C1 segment of cervical spinal cord (tissue), 14 donors: ENCODE results near the gene SULT1C4.
"Not testable (repeated sequence)": the region's sequence is repeated elsewhere in the genome, so short reads cannot be mapped to it uniquely, and the experiment has no call there.

Source experiments
- DNase-seq, 14 donors: peaks; one replicate each; lab custom pipeline; 2025; lab: John Stamatoyannopoulos, UW

The SULT1C4 gene

DNA sequence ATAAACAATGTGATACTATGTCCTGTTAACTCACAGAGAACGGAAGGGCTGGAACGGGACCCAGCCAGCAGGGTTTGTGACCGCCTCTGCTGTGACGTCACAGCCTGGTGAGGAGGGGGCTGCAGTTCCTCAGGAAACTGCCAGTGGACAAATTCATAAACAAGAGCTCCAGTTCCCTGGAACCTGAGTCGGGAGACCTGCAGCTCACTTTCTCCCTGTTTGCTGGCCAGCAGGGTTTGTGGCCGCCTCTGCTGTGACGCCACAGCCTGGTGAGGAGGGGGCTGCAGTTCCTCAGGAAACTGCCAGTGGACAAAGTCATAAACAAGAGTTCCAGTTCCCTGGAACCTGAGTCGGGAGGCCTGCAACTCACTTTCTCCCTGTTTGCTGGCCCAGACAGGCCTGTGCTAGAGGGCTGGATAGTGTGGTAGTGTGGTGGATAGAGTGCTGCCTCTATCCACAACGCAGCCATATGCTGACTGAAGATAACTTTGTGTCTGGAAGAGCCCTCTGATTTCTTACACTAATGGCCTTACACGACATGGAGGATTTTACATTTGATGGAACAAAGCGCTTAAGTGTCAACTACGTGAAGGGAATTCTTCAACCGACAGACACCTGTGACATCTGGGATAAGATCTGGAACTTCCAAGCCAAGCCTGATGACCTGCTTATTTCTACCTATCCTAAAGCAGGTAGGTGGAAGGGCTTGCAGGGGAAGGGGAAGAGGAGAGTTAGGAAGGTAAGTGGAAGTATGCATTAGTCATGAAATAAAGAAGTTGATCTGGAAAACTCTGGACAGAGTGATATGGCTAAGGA, at the start of gene SULT1C4:
Gene SULT1C4, plus strand, starts transcription at position 140 of the 816 bp plus-strand sequence. Its CDS starts 384 bp downstream, at position 524.
- DNase-seq, result peak in 9 of 14 donors; percentile 3 to 42 (median 19)

- no peak for DNase-seq
Observed at GRCh38 chr2:108329771-108330170, 48.0 kb upstream of the SULT1C4 start.

GRCh38 chr2:108330979-108331378, 46.8 kb upstream of the SULT1C4 start:
- DNase-seq, result no peak

- DNase-seq, result no peak
Observed at GRCh38 chr2:108345951-108346350, 31.8 kb upstream of the SULT1C4 start.

DNA sequence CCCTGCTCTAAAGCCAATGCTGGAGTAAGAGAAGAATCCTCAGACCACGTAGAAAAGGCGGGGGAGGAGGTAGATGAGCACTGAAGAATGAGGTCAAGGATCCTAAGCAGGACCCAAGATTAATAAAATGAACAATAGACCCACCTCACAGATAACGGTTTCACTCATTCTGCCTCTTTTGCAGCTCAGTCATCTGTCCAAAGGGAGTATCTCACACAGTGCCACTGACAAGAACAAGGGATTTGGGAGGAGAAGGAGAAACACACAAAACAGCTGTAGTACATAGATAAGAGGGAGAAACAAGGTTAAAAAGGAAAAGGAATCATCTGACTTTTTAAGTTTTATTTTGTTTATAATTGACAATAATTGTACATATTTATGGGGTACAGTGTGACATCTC, 30.9 kb upstream of the SULT1C4 start:
- no peak for DNase-seq

- no peak for DNase-seq
Observed at GRCh38 chr2:108347786-108348185, 30.0 kb upstream of the SULT1C4 start.

DNA sequence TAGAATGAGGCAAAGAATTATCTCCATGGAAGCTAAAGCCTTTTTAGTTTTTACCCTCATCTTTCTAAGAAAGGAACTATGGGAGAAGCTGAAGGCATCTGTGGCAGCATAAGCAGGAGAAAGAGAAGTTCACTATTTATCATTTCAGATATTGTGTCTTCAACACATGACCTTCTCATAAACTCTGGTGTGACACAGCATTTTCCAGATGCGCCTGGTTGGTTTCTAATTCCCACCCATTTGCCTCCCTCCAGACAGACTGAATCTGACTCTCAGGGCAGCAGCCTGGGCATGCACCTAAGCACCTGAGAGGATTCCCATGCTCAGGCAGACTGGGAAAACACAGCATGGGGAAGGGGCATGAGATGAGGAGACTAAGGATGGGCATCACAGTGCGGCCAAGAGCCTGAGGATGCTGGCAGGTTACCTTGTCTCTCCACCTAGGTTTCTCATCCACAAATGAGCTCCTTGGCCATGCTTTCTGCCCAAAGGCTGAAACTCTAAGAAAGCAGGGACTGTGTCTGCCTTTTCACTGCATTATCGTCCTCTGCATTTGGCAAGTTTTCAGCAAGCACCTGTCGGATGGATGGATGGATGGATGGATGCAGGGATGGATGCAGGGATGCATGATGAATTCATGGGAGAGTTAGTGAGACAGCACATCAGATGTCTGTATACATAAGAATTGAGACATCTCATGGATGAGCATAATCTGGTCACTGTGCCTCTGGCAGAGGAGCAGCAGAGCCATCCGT, 28.8 kb upstream of the SULT1C4 start:
- no peak for DNase-seq

DNA sequence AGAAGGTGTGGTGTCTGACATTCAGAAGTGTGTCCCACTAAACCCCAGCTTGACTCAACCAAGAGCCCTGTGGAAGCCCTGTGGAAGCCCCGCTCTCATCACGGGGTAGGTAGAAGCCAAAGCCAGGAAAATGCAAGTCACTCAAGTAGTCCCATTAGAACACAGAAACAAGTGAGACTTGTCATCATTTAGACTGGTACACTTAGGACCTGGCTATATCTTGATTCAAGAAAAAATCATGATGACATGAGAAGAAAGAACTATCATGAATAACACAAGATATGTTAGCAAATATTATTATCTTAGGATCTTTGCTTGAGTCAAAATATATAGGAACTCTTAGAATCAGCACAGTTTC, 28.2 kb upstream of the SULT1C4 start:
- DNase-seq, result no peak

DNA sequence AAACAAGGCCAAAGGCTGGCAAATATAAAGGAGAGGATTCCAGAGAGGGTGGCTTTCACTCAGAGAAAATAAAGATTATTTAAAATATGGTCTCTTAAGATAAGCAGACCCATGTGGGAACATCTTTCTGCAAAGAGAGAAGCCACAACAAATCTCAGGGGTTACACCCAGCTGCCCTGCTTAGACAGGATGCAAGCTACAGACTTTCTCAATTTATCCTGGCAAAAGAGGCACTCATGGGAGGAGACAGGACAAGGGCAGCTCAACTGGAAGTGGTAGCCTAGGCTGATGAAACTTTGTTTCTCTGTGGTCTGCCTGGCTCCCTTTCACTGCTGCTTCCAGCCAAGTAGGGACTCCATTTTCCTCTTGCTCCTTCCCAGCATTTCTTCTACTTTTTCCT, 25.9 kb upstream of the SULT1C4 start:
- no peak for DNase-seq

DNA sequence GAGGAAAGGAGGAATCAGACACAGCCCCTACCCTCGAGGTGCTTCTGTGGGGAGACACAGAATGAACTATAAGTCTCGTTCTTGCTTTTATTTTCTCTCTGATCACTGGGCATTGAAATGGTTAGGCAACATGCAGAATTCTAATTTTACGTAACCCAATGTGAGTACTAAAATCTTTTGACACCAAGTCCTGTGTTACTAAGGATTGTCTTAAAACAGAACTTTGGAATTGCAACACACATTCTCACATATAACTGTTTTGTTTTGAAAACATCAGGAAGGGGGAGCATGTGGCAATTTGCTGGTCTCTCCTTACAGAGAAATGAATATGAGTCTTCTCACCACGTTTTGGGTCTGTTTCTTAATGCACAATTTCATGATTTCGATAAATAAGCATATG, 23.6 kb upstream of the SULT1C4 start:
- DNase-seq, result no peak

- no peak for DNase-seq
Observed at GRCh38 chr2:108355906-108356734, 21.6 kb upstream of the SULT1C4 start.

DNA sequence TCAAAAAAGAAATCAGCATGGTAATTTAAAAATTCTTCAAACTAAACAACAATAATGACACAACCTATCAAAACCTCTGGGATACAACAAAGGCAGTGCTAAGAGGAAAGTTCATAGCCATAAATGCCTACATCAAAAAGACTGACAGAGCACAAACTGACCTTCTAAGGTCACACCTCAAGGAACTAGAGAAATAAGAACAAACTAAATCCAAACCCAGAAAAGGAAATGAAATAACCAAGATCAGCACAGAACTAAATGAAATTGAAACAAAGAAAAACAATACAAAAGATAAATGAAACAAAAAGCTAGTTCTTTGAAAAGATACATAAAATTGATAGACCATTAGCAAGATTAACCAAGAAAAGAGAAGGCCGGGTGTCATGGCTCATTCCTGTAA, 18.4 kb upstream of the SULT1C4 start:
- DNase-seq, result not testable (repeated sequence)

GRCh38 chr2:108360776-108361468, 16.8 kb upstream of the SULT1C4 start:
- no peak for DNase-seq

- DNase-seq, result no peak
Observed at GRCh38 chr2:108363024-108363907, 14.5 kb upstream of the SULT1C4 start.

GRCh38 chr2:108363908-108364225, 13.9 kb upstream of the SULT1C4 start:
- DNase-seq, result no peak

DNA sequence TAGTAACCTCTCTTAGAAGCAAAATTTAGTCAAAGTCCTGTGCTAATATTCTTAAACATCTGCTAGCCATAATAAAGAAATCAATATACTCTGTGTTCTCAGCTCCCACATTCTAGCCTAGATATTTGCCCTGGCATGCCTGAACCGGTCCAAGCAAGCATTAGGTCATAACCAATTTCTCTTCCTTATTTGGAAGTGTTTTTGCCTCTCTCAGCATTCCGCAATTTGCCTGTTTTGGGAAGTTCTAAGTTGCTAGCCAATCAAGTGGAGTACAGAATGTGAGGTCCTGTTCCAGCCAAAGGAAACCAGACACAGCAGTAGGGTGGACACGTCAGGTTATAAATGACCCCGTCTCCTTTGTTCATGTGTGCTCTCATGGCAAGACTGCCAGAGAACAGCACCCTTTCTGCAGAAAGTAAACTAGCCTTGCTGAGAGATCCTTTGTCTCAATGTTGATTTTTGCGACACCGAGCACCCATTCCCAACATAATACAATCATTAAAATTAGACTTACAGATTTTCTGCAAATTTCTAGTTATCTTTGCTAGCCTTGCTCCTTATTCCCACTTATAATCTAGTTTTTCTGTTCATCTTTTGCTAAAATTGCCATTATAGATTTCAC, 13.0 kb upstream of the SULT1C4 start:
- no peak for DNase-seq

DNA sequence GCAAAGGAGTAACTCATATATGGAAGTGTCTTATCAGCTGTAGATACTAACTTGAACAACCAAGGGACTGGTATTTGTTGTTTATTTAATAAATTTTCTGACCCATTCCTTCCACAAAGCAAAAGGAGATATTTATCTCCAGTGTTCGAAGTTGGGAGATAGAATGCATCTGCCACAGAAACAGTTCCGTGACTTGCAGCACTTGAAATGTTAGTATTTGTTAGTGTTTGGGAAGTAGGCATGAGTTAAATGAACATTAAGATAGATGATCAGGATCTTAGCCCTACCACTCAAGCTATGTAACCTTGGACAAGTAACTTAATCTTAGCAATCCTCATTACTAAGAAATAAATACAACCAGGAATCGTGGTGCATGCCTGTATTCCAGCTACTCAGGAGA, 12.1 kb upstream of the SULT1C4 start:
- DNase-seq, result no peak

DNA sequence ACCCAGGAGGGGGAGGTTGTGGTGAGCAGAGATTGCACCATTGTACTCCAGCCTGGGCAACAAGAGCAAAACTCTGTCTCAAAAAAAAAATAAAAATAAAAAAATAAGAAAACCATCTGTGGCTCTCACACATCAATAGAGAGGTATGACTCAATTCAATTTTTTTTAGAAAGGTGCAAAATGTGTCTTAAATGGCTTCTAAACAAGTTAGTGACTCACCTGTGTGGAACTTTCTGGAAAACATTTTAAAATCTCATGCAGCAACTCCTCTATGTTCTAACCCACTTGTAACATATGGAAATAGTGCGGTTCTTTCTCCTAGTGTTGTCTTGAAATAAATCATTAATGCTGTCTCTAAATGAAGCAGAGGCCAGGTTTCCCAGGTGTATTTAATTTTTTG, 10.7 kb upstream of the SULT1C4 start:
- no peak for DNase-seq

GRCh38 chr2:108367561-108368175, 10.1 kb upstream of the SULT1C4 start:
- no peak for DNase-seq

GRCh38 chr2:108369153-108369552, 8.6 kb upstream of the SULT1C4 start:
- no peak for DNase-seq
